K562 (cell line): ENCODE measurements around the gene PUS7. TPM values are rescaled to one million over a fixed set of nuclear protein-coding genes. Genes with fewer than 3 reads are reported as not detected.

Experiments
- ARID1B ChIP-seq: fragments of 450-650 bp; IDR thresholded peaks from 2 replicates; pipeline ENCODE4 v1.6.1; 2016; ENCODE audit warnings: antibody characterized with exemption, mild to moderate bottlenecking, inconsistent platforms
- CTBP1 ChIP-seq: fragments of 450-650 bp; IDR thresholded peaks from 2 replicates; pipeline ENCODE4 v1.6.1; 2016; ENCODE audit warnings: borderline replicate concordance
- DPF2 ChIP-seq: fragments of 450-650 bp; IDR thresholded peaks from 2 replicates; pipeline ENCODE4 v1.6.1; 2016
- FOXM1 ChIP-seq, 2 experiments: fragments of 450-650 bp in 1 of 2; sonication (generic) in 1 of 2; formaldehyde crosslinking in 1 of 2; IDR thresholded peaks; 2 replicates each; pipeline versions ENCODE4 v1.6.1 to v1.9.0; 2017 to 2022; ENCODE audit warnings: low read depth in 2 of 2, mild to moderate bottlenecking in 2 of 2, missing genetic modification reagents in 1 of 2, moderate library complexity in 1 of 2
- GABPA ChIP-seq: fragments of 200-800 bp; sonication (Bioruptor generic); conservative IDR thresholded peaks from 2 replicates; pipeline ENCODE4 v1.6.1; 2016; ENCODE audit warnings: low read depth, missing genetic modification characterization, missing compliant biosample characterization
- GTF2F1 ChIP-seq: IDR thresholded peaks from 2 replicates; pipeline ENCODE4 v1.6.1; 2011; ENCODE audit warnings: low read depth, low read length, improper control_type of control experiment
- IRF2 ChIP-seq: sonication (generic); formaldehyde crosslinking; IDR thresholded peaks from 2 replicates; pipeline ENCODE4 v1.8.1; 2022; ENCODE audit warnings: mild to moderate bottlenecking, missing genetic modification reagents
- KAT7 ChIP-seq: sonication (generic); formaldehyde crosslinking; IDR thresholded peaks from 2 replicates; pipeline ENCODE4 v1.8.0; 2022; ENCODE audit warnings: missing genetic modification reagents, mild to moderate bottlenecking, borderline replicate concordance
- LEF1 ChIP-seq: fragments of 450-650 bp; IDR thresholded peaks from 2 replicates; pipeline ENCODE4 v1.6.1; 2016; ENCODE audit warnings: mild to moderate bottlenecking
- MTA3 ChIP-seq: fragments of 450-650 bp; formaldehyde crosslinking; IDR thresholded peaks from 2 replicates; pipeline ENCODE4 v1.6.1; 2017; ENCODE audit warnings: mild to moderate bottlenecking, borderline replicate concordance
- RB1 ChIP-seq: fragments of 450-650 bp; IDR thresholded peaks from 2 replicates; pipeline ENCODE4 v1.6.1; 2017; ENCODE audit warnings: low read depth, mild to moderate bottlenecking
- RBBP5 ChIP-seq: fragments of 200-600 bp; sonication (generic); IDR thresholded peaks from 2 replicates; pipeline ENCODE4 v1.6.1; 2012; ENCODE audit warnings: borderline replicate concordance, mild to moderate bottlenecking, low read length, control low read depth, inconsistent platforms; ENCODE audit not compliant: insufficient read depth, poor library complexity, severe bottlenecking
- RBFOX2 ChIP-seq: fragments of 200-400 bp; formaldehyde crosslinking; IDR thresholded peaks from 2 replicates; pipeline ENCODE4 v1.6.1; 2017; ENCODE audit warnings: low read depth, mild to moderate bottlenecking, low read length, moderate library complexity
- RBM25 ChIP-seq: fragments of 200-400 bp; formaldehyde crosslinking; IDR thresholded peaks from 2 replicates; pipeline ENCODE4 v1.6.1; 2018; ENCODE audit warnings: low read length, low read depth, moderate library complexity; ENCODE audit not compliant: severe bottlenecking
- RNF219 ChIP-seq: fragments of 250-450 bp; sonication (Bioruptor Pico); IDR thresholded peaks from 2 replicates; pipeline ENCODE4 v1.5.0; 2022; ENCODE audit warnings: mild to moderate bottlenecking
- SMC3 ChIP-seq: conservative IDR thresholded peaks from 2 replicates; pipeline ENCODE4 v1.6.1; 2011; ENCODE audit warnings: low read depth, low read length, improper control_type of control experiment; ENCODE audit not compliant: insufficient read depth
- ZBTB33 ChIP-seq: sonication (generic); formaldehyde crosslinking; IDR thresholded peaks from 2 replicates; pipeline ENCODE4 v1.8.1; 2023; ENCODE audit warnings: mild to moderate bottlenecking, missing genetic modification reagents
- ZHX1 ChIP-seq: fragments of 150-350 bp; conservative IDR thresholded peaks from 2 replicates; pipeline ENCODE4 v1.6.1; 2014; ENCODE audit warnings: low read length
- ZNF121 ChIP-seq: sonication (generic); formaldehyde crosslinking; conservative IDR thresholded peaks from 2 replicates; pipeline ENCODE4 v1.8.0; 2022; ENCODE audit warnings: missing genetic modification reagents
- ZNF561 ChIP-seq: fragments of 450-650 bp; formaldehyde crosslinking; conservative IDR thresholded peaks from 2 replicates; pipeline ENCODE4 v1.4.0; 2020; ENCODE audit warnings: mild to moderate bottlenecking, moderate library complexity
- polyA plus RNA-seq, 8 experiments: library from polyadenylated mRNA; depleted of rRNA in 4 of 8; stranded (reverse) in 5 of 8; unstranded in 3 of 8; fragments of >200 nt; fragmentation: Nextera tagmentation in 2 of 8; fragmentation: Illumina TruSeq in 1 of 8; extraction: Ambion mirVana in 2 of 8; extraction: Trizol in 1 of 8; gene quantifications; 2 replicates each; pipeline versions ENCODE4 v1.2.1 to v1.2.3, GENCODE V29; 2011 to 2014; ENCODE audit warnings: inconsistent platforms in 1 of 8, missing spikeins in 1 of 8
- total RNA-seq, 7 experiments: library from RNA; depleted of rRNA in 6 of 7; stranded (reverse); fragments of >200 nt in 6 of 7; fragmentation: Illumina TruSeq in 2 of 7; extraction: Trizol in 2 of 7; gene quantifications; 2 replicates each; pipeline versions ENCODE4 v1.2.1 to v1.2.3, GENCODE V29; 2011 to 2021; ENCODE audit warnings: low replicate concordance in 1 of 7

PUS7 gene
- total and polyA plus RNA-seq, 9 of the 15 experiments (the other 6 are each of a cell fraction or from before 2014, with no cell fraction given): 15.1 to 95.6 (median 63.2) TPM

GRCh38 chr7:105531792-105532671 lies 10.0 kb upstream of the PUS7 start, which contains the start of gene RINT1 (continued):
- TF ChIP-seq RBM25: no peak
- TF ChIP-seq SMC3: peak; percentile 24; the same call in 1 of the 2 replicates
- TF ChIP-seq RBFOX2: peak; percentile 100
- peak; percentile 78 for TF ChIP-seq ZBTB33 (CRISPR knock-in tag)
- peak; percentile 100 for TF ChIP-seq RBBP5
- TF ChIP-seq RNF219 (CRISPR knock-in tag): no peak
- peak; percentile 52 for TF ChIP-seq DPF2
- TF ChIP-seq GABPA: peak; percentile 96
- TF ChIP-seq ARID1B: peak; percentile 36
- peak; percentile 41; the same call in 1 of the 2 replicates for TF ChIP-seq LEF1
- 0 out of 2 replicates have a peak, but pooled peaks have one; percentile 10 for TF ChIP-seq ZNF121 (CRISPR knock-in tag)
- peak; percentile 71 for TF ChIP-seq FOXM1 (IDR thresholded peaks at IDR 0.05; ENCODE audit: low read depth)
- TF ChIP-seq FOXM1 (CRISPR knock-in tag; IDR thresholded peaks at IDR 0.05; ENCODE audit: low read depth): peak; percentile 84
- peak; percentile 84 for TF ChIP-seq RB1
- TF ChIP-seq ZHX1: 0 out of 2 replicates have a peak, but pooled peaks have one; percentile 75
- TF ChIP-seq GTF2F1: peak; percentile 79; the same call in 1 of the 2 replicates
- no peak for TF ChIP-seq ZNF561 (CRISPR knock-in tag)
- TF ChIP-seq CTBP1: peak; percentile 91
- TF ChIP-seq IRF2: no peak
- peak; percentile 96 for TF ChIP-seq MTA3
- TF ChIP-seq KAT7 (CRISPR knock-in tag): peak; percentile 76; the same call in 1 of the 2 replicates
